HUDEP-2 (cell line): ENCODE data around the gene HELZ2.
"Not testable (repeated sequence)": the region's sequence is repeated elsewhere in the genome, so short reads cannot be mapped to it uniquely, and the experiment has no call there.

Source experiments
- DNase-seq, 76 experiments: peaks; one replicate each; lab custom pipeline; 2025; ENCODE audit not compliant: unreplicated experiment in 76 of 76; lab: John Stamatoyannopoulos, UW

The HELZ2 gene

DNA sequence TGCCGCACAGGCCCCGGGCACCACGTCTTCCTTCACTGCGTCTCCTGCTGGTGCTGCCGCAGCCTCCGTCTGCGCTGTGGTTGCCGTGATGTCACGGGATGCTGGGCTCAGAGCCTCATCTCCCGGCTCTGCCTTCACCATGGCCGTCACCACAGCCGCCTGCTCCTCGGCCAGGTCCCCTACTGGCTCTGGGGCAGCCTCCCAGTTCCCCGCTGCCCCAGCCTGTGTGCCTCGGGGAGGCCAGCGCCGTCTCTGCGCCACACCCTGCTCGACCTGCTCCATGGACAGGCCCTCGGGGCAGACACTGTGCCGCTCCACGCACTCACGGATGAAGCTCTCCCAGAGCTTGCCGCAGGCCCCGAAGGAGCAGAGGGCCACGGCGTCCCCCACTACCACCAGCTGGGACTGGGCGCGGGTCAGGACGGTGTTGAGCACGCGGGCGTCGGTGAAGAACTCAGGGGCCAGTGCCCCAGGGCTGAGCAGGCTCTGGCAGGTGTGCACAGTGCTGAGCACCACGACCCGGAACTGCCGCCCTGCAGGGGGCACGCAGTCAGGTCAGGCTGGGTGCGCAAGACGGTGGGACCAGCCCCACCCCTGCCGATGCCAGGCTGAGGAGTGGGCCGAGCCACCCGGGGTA lies 8.2 kb downstream of the HELZ2 start:
- DNase-seq: no peak

DNA sequence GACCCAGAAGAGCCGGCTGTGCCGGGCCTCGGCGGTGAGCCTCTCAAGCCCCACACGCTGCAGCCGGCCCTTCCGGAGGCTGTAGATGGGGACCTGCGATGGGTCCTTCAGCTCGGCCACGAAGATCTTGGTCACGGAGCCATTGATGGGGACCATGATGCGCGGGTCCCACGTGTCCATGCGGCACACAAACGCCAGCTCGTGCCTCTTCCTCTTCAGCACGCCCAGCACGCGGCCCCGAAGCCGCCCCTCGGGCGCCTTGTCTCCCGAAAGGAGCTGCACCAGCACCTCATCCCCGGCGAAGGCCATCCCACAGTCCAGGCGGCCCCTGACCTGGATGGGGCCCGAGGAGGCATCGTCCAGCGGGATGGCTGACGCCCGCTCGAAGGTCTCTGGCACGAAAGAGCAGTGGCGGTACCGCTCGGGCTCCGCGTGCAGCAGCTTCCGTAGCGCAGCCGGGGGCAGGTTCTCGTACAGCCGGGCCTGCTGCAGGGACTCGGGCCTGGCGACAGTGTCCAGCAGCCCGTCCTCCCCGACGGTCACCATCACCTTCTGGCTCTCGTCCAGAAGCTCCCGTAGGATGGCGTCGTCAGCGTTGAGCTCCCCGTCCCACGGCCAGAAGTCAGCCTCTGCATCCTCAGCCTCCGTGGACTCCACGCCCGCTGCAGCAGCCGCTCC lies 8.9 kb downstream of the HELZ2 start:
- DNase-seq: no peak

DNA sequence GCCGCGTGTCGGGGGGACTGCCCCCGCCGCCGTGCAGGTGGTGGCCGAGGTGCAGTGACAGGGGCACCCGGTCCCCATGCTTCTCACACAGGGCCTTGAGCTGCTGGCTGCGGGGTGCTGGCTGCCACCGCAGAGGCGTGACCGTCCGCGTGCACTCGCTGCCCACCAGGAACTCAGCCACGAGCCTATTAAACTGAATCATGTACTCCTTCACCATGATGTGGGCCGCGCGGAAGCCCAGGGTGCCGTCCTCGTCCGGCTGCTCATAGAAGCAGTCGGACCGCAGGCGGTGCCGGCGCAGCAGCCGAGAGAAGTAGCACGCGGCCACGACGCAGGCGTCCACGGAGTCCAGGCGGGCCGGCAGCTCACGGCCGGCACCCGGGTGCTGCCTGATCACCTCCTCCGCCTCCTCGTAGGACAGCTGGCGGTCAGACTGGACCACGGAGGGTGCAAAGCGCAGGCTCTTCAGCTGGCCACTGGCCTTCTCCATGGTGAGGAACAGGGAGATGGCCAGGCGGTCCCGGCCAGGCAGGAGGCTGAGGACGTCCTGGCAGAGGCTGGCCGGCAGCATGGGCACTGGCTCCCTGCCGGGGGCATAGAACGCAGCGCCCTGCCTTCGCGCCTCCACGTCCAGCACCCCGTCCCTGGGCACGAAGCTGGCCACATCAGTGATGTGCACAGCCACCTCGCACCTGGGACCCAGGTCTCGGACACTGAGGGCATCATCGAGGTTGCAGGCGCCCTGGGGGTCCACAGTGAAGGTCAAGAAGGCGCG lies 9.8 kb downstream of the HELZ2 start:
- DNase-seq: no peak

- no peak for DNase-seq
Measured at GRCh38 chr20:63563225-63563935, 10.7 kb downstream of the HELZ2 start.

- no peak for DNase-seq
Measured at GRCh38 chr20:63562461-63563224, 11.4 kb downstream of the HELZ2 start.

- DNase-seq: no peak
Measured at GRCh38 chr20:63561624-63562396, 12.2 kb downstream of the HELZ2 start.

DNA sequence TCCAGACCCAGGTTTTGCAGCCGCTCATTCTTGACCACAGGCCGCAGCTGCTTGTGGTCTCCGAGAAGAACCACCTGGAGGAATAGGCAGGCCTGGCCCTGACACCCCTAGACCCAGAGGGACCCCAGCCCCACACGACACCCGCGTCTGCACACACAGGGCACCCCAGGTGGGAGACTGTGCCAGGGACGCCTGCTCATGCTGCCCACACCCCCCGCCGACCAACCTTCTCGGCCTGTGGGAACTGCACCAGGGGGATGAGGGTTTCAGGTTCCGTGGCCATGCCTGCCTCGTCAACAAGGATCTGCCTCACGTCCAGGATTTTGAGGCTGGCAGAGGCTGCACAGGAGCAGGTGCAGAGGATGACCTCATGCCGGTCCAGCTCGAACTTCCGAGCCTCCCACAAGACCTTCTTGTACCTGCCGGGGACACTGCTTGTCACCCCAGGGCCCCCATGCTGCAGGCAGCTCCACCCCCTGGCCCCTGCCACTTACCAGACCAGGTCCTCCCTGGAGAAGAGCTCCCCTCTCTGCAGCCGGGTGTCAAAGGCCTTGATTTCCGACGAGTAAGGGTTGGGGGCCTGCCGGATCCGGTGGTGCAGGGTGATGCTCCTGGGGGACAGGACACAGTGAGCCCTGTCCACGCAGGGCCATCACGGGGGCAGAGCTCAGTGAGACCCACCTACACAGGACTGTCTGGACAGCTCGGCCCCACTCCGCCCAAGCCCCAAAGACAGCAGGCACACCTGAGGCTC lies 13.0 kb downstream of the HELZ2 start:
- no peak for DNase-seq

GRCh38 chr20:63560333-63560805 lies 13.7 kb downstream of the HELZ2 start:
- no peak for DNase-seq

DNA sequence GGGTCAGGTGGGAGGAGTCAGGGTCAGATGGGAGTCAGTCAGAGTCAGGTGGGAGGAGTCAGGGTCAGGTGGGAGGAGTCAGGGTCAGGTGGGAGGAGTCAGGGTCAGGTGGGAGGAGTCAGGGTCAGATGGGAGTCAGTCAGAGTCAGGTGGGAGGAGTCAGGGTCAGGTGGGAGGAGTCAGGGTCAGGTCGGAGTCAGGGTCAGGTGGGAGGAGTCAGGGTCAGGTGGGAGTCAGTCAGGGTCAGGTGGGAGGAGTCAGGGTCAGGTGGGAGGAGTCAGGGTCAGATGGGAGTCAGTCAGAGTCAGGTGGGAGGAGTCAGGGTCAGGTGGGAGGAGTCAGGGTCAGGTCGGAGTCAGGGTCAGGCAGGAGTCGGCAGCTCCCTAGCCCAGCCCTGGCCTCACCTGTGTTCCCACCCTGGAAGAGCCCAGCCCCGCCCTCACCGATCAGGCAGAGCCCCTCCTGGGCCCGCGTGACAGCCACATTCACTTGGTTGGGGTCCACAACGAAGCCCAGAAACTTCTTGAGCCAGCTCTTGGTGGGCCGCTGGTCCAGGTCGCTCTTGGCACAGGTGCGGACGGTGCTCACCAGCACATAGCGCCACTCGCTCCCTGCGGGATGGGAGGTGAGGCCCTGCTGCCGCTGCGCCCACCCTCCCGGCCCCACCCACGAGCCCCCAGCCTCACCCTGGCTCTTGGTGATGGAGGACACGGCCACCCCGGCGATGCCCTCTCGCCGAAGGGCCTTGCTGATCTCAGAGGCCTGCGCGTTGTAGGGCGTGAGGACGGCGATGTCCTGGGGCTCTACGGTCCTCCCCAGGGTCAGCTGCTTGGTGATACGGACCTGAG lies 14.3 kb downstream of the HELZ2 start:
- DNase-seq: not testable (repeated sequence)

DNA sequence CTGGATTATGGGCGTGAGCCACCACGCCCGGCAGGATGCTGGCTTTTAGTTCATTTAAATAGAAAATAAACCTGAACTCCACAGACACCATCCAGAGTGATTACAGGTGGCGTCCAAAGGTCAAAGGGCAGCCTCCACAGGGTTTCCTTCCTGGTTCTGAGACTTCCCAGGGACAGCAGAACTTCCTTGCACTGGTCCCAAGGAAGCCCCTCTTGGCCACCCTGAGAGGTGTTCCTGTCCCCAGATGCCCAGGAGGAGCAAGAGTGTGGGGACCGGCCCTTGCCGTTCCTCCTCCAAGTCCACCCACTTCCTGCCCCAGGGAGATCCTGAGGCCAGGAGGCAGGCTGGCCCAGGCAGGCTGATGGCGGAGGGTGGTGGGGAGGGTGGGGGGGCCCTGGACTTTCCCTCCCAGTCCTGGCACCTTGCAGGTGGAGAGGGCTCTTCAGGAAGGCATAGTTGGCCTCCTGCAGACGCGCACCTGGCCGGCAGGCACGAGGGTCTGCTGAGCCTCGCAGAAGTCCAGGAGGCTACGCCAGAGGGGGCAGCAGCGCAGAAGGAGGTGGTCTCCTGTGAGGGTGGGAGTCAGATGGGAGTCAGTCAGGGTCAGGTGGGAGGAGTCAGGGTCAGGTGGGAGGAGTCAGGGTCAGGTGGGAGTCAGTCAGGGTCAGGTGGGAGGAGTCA lies 15.1 kb downstream of the HELZ2 start:
- DNase-seq: no peak

- no peak for DNase-seq
Measured at GRCh38 chr20:63557481-63557891, 16.6 kb downstream of the HELZ2 start.

DNA sequence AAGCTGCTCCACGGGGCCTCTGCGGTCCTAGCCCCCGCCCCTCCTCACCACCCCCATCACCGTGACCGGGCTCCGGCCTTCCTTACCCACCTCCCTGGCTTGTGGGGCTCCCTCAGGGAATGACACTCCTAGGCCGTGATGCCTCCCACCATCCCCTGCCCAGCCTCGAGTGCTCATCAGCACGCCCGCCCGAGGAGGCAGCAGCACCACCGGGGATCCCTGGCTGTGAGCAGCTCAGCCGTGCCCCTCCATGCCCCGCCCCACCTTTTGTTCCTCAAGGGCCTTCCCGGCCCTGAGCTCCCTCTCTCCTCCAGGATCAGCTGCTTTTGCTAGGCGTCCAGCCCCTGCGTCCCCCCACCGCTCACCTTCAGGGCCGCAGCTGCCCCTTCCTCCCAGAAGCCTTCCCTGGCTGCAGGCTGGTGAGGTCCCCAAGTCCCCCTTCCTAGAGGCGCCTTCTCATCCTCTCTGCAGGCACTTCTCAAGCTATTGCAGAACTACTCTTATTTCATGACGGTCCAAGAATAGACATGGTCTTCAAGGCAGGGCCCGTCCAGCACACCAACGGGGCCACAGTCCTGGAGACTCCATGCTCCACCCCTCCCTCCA lies 17.1 kb downstream of the HELZ2 start:
- no peak for DNase-seq

DNA sequence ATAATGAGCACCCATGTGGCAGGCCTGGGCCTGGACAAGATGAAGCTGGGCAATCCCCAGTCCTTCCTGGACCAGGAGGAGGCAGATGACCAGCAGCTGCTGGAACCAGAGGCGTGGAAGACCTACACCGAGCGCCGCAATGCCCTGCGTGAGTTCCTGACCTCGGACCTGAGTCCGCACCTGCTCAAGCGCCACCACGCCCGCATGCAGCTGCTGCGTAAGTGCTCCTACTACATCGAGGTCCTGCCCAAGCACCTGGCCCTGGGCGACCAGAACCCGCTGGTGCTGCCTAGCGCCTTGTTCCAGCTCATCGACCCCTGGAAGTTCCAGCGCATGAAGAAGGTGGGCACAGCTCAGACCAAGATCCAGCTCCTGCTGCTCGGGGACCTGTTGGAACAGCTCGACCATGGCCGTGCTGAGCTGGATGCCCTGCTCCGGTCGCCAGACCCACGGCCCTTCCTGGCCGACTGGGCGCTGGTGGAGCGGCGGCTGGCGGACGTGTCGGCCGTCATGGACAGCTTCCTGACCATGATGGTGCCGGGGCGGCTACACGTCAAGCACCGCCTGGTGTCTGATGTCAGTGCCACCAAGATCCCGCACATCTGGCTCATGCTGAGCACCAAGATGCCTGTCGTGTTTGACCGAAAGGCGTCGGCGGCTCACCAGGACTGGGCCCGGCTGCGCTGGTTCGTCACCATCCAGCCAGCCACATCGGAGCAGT lies 18.2 kb downstream of the HELZ2 start:
- no peak for DNase-seq

DNA sequence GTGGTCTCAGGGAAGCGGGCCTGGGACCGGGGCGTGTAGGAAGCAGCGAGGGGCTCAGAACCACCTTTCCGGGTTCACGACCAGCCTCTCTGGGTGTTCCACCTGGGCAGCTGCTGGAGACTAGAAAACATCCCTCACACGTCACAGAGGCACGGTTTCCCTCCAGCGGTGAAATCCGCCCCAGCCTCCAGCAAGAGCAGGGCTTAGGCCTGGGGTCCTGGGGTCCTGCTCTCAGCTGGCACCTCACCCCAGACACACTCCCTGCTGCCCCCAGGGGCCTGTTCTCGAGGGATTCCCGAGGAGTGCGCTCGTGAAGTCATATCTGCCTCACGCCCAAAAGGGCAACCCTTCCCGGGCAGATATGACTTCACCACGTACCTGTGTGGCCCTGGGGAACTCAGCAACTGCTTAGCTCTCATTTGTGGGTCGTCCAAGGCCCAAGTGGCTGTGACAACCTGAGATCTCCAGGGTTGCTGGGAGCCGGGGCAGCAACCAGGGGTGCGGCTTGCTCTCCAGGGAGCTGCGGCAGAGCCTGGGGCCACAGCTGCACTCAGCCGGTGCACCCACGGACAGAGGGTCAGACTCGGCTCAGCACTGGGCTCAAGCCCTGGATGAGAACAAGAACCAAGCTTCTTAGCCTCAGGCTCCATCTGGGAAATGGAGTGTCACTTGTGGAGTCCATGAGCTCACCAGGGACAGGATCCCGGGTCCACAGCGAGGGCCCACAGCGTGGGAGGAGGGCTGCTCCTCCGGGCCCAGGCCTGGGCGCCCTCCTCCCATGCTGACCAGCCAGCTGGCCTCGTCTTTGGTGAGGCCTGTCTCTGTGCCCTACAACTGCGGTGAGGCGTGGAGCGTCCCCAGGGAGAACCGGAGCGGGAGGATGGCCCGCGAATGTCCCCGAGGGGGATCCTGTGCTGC lies 19.4 kb downstream of the HELZ2 start:
- no peak for DNase-seq

- DNase-seq: peak in 5 of 76 experiments; percentile 8 to 21 (median 13)
Measured at GRCh38 chr20:63553933-63554290, 20.1 kb downstream of the HELZ2 start, which contains the start of gene FNDC11. Gene FNDC11, plus strand, starts transcription at chr20:63554159. Its CDS starts 1,505 bp downstream, at chr20:63555664.
